ENCODE measurements around the gene PLCL2.

GRCh38 chr3:16888356-16888755 lies 3.6 kb downstream of the PLCL2 start:
- TF ChIP-seq CTCF (IDR thresholded peaks at IDR 0.05; ENCODE audit: low read depth, low read length) (no peak), POLR2A (IDR thresholded peaks at IDR 0.05; ENCODE audit: extremely low read depth, insufficient read length) (no peak), MAX (IDR thresholded peaks at IDR 0.05; ENCODE audit: low read depth, low read length) (no peak), MYC (IDR thresholded peaks at IDR 0.05; ENCODE audit: low read depth, low read length) (no peak)

Data from NB4 (cell line).